Smooth muscle cell (in vitro differentiated cells): Measurements from ENCODE around the gene SPRN. TPM values are rescaled to one million over a fixed set of nuclear protein-coding genes. Genes with fewer than 3 reads are reported as not detected.
"Not testable (repeated sequence)": the region's sequence is repeated elsewhere in the genome, so short reads cannot be mapped to it uniquely, and the experiment has no call there.

Experiments used
- DNase-seq: peaks from one replicate; lab custom pipeline; 2025; ENCODE audit not compliant: unreplicated experiment; lab: John Stamatoyannopoulos, UW
- H2AFZ ChIP-seq: fragments of 200-600 bp; sonication (generic); 2 replicates; pipeline ENCODE4 v1.6.0; 2016; ENCODE audit warnings: antibody characterized with exemption, low read depth, mild to moderate bottlenecking
- H3F3A ChIP-seq: fragments of 200-600 bp; sonication (generic); 2 replicates; pipeline ENCODE4 v1.6.0; 2017; ENCODE audit warnings: antibody characterized with exemption, low read depth
- H3K27ac ChIP-seq: fragments of 200-600 bp; sonication (generic); 2 replicates; pipeline ENCODE4 v1.5.1; 2016; ENCODE audit warnings: low read depth, mild to moderate bottlenecking
- H3K27me3 ChIP-seq: fragments of 200-600 bp; sonication (generic); 2 replicates; pipeline ENCODE4 v1.6.1; 2016; ENCODE audit warnings: low read depth, mild to moderate bottlenecking
- H3K36me3 ChIP-seq: fragments of 200-600 bp; sonication (generic); 2 replicates; pipeline ENCODE4 v1.5.1; 2016; ENCODE audit warnings: low read depth
- H3K4me1 ChIP-seq: fragments of 200-600 bp; sonication (generic); 2 replicates; pipeline ENCODE4 v1.5.1; 2016; ENCODE audit warnings: low read depth
- H3K4me2 ChIP-seq: fragments of 200-600 bp; sonication (generic); 2 replicates; pipeline ENCODE4 v1.6.0; 2016; ENCODE audit warnings: mild to moderate bottlenecking
- H3K4me3 ChIP-seq: fragments of 200-600 bp; sonication (generic); 2 replicates; pipeline ENCODE4 v1.5.1; 2016; ENCODE audit warnings: mild to moderate bottlenecking
- H3K79me2 ChIP-seq: fragments of 200-600 bp; sonication (generic); 2 replicates; pipeline ENCODE4 v1.6.0; 2016; ENCODE audit warnings: low read depth, mild to moderate bottlenecking
- H3K9ac ChIP-seq: fragments of 200-600 bp; sonication (generic); 2 replicates; pipeline ENCODE4 v1.6.0; 2016; ENCODE audit warnings: low read depth
- H3K9me3 ChIP-seq: fragments of 200-600 bp; sonication (generic); replicated peaks from 2 replicates; pipeline ENCODE4 v1.5.1; 2016; ENCODE audit warnings: low read depth
- H4K20me1 ChIP-seq: fragments of 200-600 bp; sonication (generic); 2 replicates; pipeline ENCODE4 v1.6.0; 2016; ENCODE audit warnings: low read depth
- WGBS: methylation state at CpG from one replicate; pipeline ENCODE4 v1.1.7; 2016; ENCODE audit warnings: low lambda C conversion rate; 5-methylcytosine and 5-hydroxymethylcytosine counted together
- polyA plus RNA-seq: library from polyadenylated mRNA; unstranded; fragments of >200 nt; fragmentation: Nextera tagmentation; extraction: Ambion mirVana; gene quantifications from 2 replicates; pipeline ENCODE4 v1.2.1, GENCODE V29; 2016
- total RNA-seq: library from RNA; depleted of rRNA; stranded (reverse); fragments of >200 nt; gene quantifications from 2 replicates; pipeline ENCODE4 v1.2.3, GENCODE V29; 2014
- TF ChIP-seq, protein P1 (sequence below): fragments of 200-600 bp; sonication (generic); IDR thresholded peaks from 2 replicates; pipeline ENCODE4 v1.5.1; 2017; ENCODE audit warnings: borderline replicate concordance, mild to moderate bottlenecking, antibody characterized with exemption; ENCODE audit not compliant: insufficient read depth, poor library complexity, severe bottlenecking

SPRN gene
- total and polyA plus RNA-seq, 2 experiments from 2014 or later, result 0.13 to 1.00 TPM

- no peaks in the 10 kb centered on the region for H3K36me3 ChIP-seq
- no peak overlapping the region for H3K27ac ChIP-seq
- 89% methylated on average over 16 of the region's 16 CpGs for WGBS
- no peak for DNase-seq
- H3K27me3 ChIP-seq, result no peaks in the 10 kb centered on the region
- H3K79me2 ChIP-seq, result no peaks in the 10 kb centered on the region
- no peak overlapping the region for H3K4me2 ChIP-seq
- no peaks in the 10 kb centered on the region for H3F3A ChIP-seq
- no peak overlapping the region for H3K4me3 ChIP-seq
- H3K9me3 ChIP-seq, result peaks cover 13% of the 10 kb centered on the region
- no peak overlapping the region for H2AFZ ChIP-seq
- no peak overlapping the region for H3K9ac ChIP-seq
- no peaks in the 10 kb centered on the region for H4K20me1 ChIP-seq
- H3K4me1 ChIP-seq, result no peaks in the 10 kb centered on the region
- TF ChIP-seq, protein P1, sequence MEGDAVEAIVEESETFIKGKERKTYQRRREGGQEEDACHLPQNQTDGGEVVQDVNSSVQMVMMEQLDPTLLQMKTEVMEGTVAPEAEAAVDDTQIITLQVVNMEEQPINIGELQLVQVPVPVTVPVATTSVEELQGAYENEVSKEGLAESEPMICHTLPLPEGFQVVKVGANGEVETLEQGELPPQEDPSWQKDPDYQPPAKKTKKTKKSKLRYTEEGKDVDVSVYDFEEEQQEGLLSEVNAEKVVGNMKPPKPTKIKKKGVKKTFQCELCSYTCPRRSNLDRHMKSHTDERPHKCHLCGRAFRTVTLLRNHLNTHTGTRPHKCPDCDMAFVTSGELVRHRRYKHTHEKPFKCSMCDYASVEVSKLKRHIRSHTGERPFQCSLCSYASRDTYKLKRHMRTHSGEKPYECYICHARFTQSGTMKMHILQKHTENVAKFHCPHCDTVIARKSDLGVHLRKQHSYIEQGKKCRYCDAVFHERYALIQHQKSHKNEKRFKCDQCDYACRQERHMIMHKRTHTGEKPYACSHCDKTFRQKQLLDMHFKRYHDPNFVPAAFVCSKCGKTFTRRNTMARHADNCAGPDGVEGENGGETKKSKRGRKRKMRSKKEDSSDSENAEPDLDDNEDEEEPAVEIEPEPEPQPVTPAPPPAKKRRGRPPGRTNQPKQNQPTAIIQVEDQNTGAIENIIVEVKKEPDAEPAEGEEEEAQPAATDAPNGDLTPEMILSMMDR, result no peak
These were observed 18.8 kb upstream of the SPRN start for GRCh38 chr10:133442967-133443924.

DNA sequence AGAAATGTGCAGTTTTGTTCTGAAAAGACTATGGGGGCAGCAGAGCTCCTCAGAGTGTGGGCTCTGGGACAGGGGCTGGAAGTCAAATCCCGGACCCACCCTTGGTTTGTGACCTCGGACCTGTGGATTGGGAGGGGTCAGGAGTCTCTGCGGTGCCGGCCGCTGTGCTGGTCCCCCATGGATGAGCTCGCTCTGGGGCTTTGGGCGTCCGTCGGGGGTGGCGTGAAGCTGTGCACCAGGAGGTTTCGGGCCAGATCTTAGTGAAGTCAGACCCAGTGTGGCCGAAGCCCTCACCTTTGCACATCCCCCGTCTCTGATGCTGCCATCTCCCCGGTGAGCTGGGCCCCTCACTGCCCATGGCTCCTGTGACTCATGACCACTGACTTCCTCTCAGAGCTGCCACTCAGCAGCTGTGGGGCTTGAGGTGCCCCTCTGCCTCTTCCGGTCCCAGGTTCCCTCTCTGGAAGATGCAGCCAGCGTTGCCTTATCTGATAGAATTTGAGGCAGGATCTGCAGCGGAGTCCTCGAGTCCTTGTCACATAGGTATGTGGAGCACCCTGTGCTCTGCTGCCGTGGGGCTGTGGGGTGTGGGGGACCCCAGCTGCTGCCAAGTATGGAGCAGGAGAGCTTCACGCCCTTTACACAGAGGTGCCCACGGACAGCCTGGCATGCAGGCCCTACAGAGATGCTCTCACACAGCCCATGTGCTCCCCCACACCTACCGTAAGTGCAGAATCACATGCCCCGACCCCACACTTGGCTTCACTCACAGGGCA is 18.0 kb upstream of the SPRN start:
- no peak for DNase-seq
- WGBS, result 89% methylated on average over 22 of the region's 23 CpGs
- no peak overlapping the region for H2AFZ ChIP-seq
- no peak overlapping the region for H3K4me3 ChIP-seq
- no peaks in the 10 kb centered on the region for H3K36me3 ChIP-seq
- H3K4me1 ChIP-seq, result no peaks in the 10 kb centered on the region
- TF ChIP-seq, protein P1, result no peak
- H3K9me3 ChIP-seq, result peaks cover 6% of the 10 kb centered on the region
- H3K4me2 ChIP-seq, result no peak overlapping the region
- no peaks in the 10 kb centered on the region for H3K27me3 ChIP-seq
- no peaks in the 10 kb centered on the region for H4K20me1 ChIP-seq
- no peak overlapping the region for H3K9ac ChIP-seq
- H3F3A ChIP-seq, result no peaks in the 10 kb centered on the region
- no peaks in the 10 kb centered on the region for H3K79me2 ChIP-seq
- H3K27ac ChIP-seq, result no peak overlapping the region

GRCh38 chr10:133441780-133442179 is 17.4 kb upstream of the SPRN start:
- Histone ChIP-seq H3K36me3 (no peaks in the 10 kb centered on the region), H3K4me2 (no peak overlapping the region), H3K4me3 (no peak overlapping the region), H4K20me1 (no peaks in the 10 kb centered on the region), H2AFZ (no peak overlapping the region), H3K9ac (no peak overlapping the region), H3K9me3 (peaks cover 3% of the 10 kb centered on the region), H3F3A (no peaks in the 10 kb centered on the region), H3K79me2 (no peaks in the 10 kb centered on the region), H3K27ac (no peak overlapping the region), H3K27me3 (no peaks in the 10 kb centered on the region), H3K4me1 (no peaks in the 10 kb centered on the region)
- DNase-seq, result no peak
- WGBS, result 83% methylated on average over 12 of the region's 12 CpGs
- TF ChIP-seq, protein P1, result no peak

- H3K4me3 ChIP-seq, H3K27ac ChIP-seq, H3K36me3 ChIP-seq, H3K4me2 ChIP-seq, H3K9me3 ChIP-seq, H3K27me3 ChIP-seq, H3F3A ChIP-seq, H3K9ac ChIP-seq, H2AFZ ChIP-seq, DNase-seq, H4K20me1 ChIP-seq, H3K4me1 ChIP-seq, H3K79me2 ChIP-seq: not testable (repeated sequence)
- 91% methylated on average over 11 of the region's 21 CpGs for WGBS
These were observed 16.9 kb upstream of the SPRN start for GRCh38 chr10:133441356-133441755.
